Measurements from ENCODE around the gene VAV3. TPM values are rescaled to one million over a fixed set of nuclear protein-coding genes. Genes with fewer than 3 reads are reported as not detected.
"Not testable (repeated sequence)": the region's sequence is repeated elsewhere in the genome, so short reads cannot be mapped to it uniquely, and the experiment has no call there.

VAV3 gene
- total and polyA plus RNA-seq, 4 experiments from 2014 or later: 0.43 to 2.9 (median 1.8) TPM

DNA sequence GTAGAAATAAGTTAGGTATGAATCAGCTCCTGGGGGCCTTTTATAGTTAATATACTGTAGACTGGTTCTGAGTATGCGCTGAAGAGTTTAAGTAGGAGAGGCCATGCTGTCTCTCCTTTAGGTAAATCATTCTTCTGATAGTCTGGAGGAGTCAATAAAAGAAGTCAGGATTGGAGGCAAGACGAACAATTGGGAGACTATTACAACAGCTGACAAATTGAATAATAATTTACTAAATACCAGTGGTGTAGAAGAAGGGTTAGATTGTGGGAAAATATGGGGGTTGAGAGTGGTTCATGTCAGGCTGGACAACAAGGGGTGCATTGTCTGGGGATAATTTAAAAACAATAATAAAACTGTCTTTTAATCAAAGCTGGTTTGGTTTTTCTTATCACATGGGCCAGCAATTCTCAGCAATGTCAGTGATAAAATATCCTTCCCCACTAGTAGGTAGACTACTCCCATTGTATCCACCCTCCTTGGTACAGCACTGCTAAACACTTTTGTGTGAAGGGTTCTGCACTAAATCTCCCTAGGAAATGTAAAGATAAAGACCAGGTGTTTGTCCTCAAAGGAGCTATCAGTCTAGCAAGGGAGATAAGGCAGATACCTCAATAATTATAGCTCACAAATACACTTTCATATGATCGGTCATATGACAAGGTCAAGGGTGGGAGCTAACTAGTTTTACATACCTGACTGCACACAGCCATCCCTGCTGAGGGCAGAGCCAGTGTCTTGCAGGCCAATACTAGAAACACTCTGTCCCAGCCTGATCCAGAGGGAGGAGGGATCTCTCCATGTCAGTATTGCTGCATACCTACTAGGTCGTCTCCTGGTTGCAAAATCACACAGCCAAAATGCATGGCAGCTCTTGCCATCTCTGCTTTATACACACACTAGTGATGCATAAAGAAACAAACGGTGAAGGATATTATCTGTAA is 299.7 kb downstream of the VAV3 start:
- DNase-seq: no peak
- no peaks in the 10 kb centered on the region for H3K4me1 Mint-ChIP-seq
- Histone ChIP-seq H3K4me3 (ENCODE audit: low read length in 2 of 2) (no peak overlapping the region), H3K36me3 (ENCODE audit: insufficient read depth, low read length) (no peaks in the 10 kb centered on the region), H3K27me3 (ENCODE audit: insufficient read depth, low read length) (no peaks in the 10 kb centered on the region), H3K27ac (ENCODE audit: low read depth, low read length) (no peak overlapping the region), H3K4me1 (ENCODE audit: insufficient read depth, low read length) (no peaks in the 10 kb centered on the region), H3K9me3 (ENCODE audit: control insufficient read depth in 1 of 2, low read length in 2 of 2) (no peaks in the 10 kb centered on the region)
- no peak overlapping the region for H3K27ac Mint-ChIP-seq
- no peak overlapping the region for H3K4me3 Mint-ChIP-seq
- ChIA-PET CTCF (ENCODE audit: partially characterized antibody) (no interaction called here), POLR2A (ENCODE audit: partially characterized antibody) (no interaction called here)
- intact Hi-C loops (cut with micrococcal nuclease): no loop called here
- H3K36me3 Mint-ChIP-seq: no peaks in the 10 kb centered on the region
- H3K9me3 Mint-ChIP-seq: no peaks in the 10 kb centered on the region
- H3K27me3 Mint-ChIP-seq: no peaks in the 10 kb centered on the region

DNA sequence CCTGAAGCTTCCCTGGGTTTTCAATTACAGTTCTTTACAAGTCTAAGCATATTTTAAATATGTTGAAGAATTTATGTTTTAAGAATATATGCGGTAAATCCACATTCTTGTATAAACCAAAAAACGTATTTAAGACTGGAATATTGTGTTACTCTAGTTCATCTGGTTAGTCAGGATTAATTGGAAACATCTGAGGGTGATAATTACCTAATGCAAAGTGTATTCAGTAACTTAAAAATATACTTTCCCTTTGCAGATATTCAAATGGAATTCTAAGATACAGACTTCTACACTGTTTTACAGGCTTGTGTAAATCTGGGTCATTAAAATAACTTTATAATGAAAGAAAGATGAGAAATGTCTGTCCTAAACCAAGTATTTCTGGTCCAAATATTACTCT is 302.0 kb downstream of the VAV3 start:
- no peaks in the 10 kb centered on the region for H3K27me3 ChIP-seq (ENCODE audit: insufficient read depth, low read length)
- CTCF ChIA-PET (ENCODE audit: partially characterized antibody): no interaction called here
- H3K36me3 ChIP-seq (ENCODE audit: insufficient read depth, low read length): no peaks in the 10 kb centered on the region
- H3K9me3 Mint-ChIP-seq: no peaks in the 10 kb centered on the region
- H3K27ac Mint-ChIP-seq: no peak overlapping the region
- intact Hi-C loops (cut with micrococcal nuclease): no loop called here
- H3K27me3 Mint-ChIP-seq: no peaks in the 10 kb centered on the region
- H3K4me3 Mint-ChIP-seq: no peak overlapping the region
- DNase-seq: no peak
- H3K27ac ChIP-seq (ENCODE audit: low read depth, low read length): no peak overlapping the region
- H3K9me3 ChIP-seq (ENCODE audit: control insufficient read depth in 1 of 2, low read length in 2 of 2): no peaks in the 10 kb centered on the region
- no peaks in the 10 kb centered on the region for H3K4me1 Mint-ChIP-seq
- H3K36me3 Mint-ChIP-seq: no peaks in the 10 kb centered on the region
- H3K4me3 ChIP-seq (ENCODE audit: low read length in 2 of 2): no peak overlapping the region
- H3K4me1 ChIP-seq (ENCODE audit: insufficient read depth, low read length): no peaks in the 10 kb centered on the region
- POLR2A ChIA-PET (ENCODE audit: partially characterized antibody): no interaction called here

DNA sequence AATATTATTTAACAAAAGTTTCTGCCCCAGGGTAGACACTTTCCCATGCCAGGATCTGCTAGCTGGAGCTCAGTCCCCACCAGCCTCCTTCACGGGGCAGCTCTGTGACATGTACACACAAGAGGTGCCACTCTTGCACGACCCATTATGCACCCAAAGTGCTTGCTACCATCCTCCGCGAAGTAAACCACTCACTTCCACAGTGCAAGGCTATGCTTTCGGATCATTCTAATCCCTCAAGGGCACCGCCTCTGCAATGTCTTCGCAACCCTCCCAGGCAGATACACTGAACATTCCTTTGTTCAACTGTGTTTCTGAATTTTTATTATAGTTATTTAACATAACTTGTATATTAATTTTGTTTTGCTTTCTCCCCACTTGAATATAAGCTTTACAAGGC is 303.8 kb downstream of the VAV3 start:
- Mint-ChIP-seq H3K4me3 (no peak overlapping the region), H3K27me3 (no peaks in the 10 kb centered on the region), H3K4me1 (no peaks in the 10 kb centered on the region), H3K9me3 (no peaks in the 10 kb centered on the region), H3K36me3 (no peaks in the 10 kb centered on the region), H3K27ac (no peak overlapping the region)
- Histone ChIP-seq H3K27ac (ENCODE audit: low read depth, low read length) (no peak overlapping the region), H3K27me3 (ENCODE audit: insufficient read depth, low read length) (no peaks in the 10 kb centered on the region), H3K4me1 (ENCODE audit: insufficient read depth, low read length) (no peaks in the 10 kb centered on the region), H3K36me3 (ENCODE audit: insufficient read depth, low read length) (no peaks in the 10 kb centered on the region), H3K9me3 (ENCODE audit: control insufficient read depth in 1 of 2, low read length in 2 of 2) (no peaks in the 10 kb centered on the region), H3K4me3 (ENCODE audit: low read length in 2 of 2) (no peak overlapping the region)
- POLR2A ChIA-PET (ENCODE audit: partially characterized antibody): no interaction called here
- no peak for DNase-seq
- CTCF ChIA-PET (ENCODE audit: partially characterized antibody): no interaction called here
- intact Hi-C loops (cut with micrococcal nuclease): no loop called here

DNA sequence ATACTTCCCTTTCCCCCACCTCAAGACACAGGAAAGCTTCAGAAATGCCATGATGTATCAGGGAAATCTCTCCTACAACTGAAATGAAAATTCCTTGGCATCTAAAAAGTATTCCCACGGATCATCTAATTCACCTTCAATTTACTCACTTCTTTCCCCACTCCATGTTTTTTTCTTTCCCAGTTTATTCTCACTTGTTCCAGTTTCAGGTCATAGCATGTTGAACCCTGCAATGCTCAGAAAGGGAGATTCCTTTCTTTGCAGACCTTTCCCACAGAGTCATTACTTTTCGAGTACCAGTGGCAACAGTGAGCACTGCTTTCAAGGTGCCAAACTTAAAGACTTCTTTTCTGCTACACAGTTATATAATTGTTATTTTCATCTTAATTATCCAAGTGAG is 305.0 kb downstream of the VAV3 start:
- DNase-seq: no peak
- intact Hi-C loops (cut with micrococcal nuclease): no loop called here
- no peak overlapping the region for H3K4me3 ChIP-seq (ENCODE audit: low read length in 2 of 2)
- H3K4me3 Mint-ChIP-seq: no peak overlapping the region
- no peak overlapping the region for H3K27ac ChIP-seq (ENCODE audit: low read depth, low read length)
- no peaks in the 10 kb centered on the region for H3K4me1 Mint-ChIP-seq
- H3K4me1 ChIP-seq (ENCODE audit: insufficient read depth, low read length): no peaks in the 10 kb centered on the region
- ChIA-PET POLR2A (ENCODE audit: partially characterized antibody) (no interaction called here), CTCF (ENCODE audit: partially characterized antibody) (no interaction called here)
- no peaks in the 10 kb centered on the region for H3K27me3 ChIP-seq (ENCODE audit: insufficient read depth, low read length)
- H3K9me3 Mint-ChIP-seq: no peaks in the 10 kb centered on the region
- H3K36me3 ChIP-seq (ENCODE audit: insufficient read depth, low read length): no peaks in the 10 kb centered on the region
- no peak overlapping the region for H3K27ac Mint-ChIP-seq
- H3K36me3 Mint-ChIP-seq: no peaks in the 10 kb centered on the region
- H3K27me3 Mint-ChIP-seq: no peaks in the 10 kb centered on the region
- no peaks in the 10 kb centered on the region for H3K9me3 ChIP-seq (ENCODE audit: control insufficient read depth in 1 of 2, low read length in 2 of 2)

DNA sequence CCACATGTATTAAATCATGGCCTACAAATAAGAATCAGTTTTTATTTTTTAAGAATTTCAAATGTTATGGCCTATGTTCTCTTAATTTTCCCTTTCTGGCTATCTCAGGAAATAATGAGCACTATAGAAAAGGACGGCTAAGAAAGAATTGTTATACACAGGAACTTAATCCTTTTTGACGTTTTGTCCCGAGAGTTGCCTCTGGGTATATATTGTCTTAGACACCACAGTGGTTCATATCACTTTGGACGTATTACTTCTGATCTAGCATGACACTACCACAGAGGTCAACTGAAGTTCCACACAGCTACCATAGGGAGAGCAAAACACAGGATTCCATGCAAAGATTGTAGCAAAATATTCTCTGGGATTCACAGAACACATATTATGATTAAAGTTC is 307.6 kb downstream of the VAV3 start:
- H3K4me3 ChIP-seq (ENCODE audit: low read length in 2 of 2): no peak overlapping the region
- Mint-ChIP-seq H3K27me3 (no peaks in the 10 kb centered on the region), H3K4me3 (no peak overlapping the region), H3K27ac (no peak overlapping the region), H3K4me1 (no peaks in the 10 kb centered on the region), H3K9me3 (no peaks in the 10 kb centered on the region), H3K36me3 (no peaks in the 10 kb centered on the region)
- DNase-seq: no peak
- no peaks in the 10 kb centered on the region for H3K27me3 ChIP-seq (ENCODE audit: insufficient read depth, low read length)
- CTCF ChIA-PET (ENCODE audit: partially characterized antibody): no interaction called here
- H3K4me1 ChIP-seq (ENCODE audit: insufficient read depth, low read length): no peaks in the 10 kb centered on the region
- H3K27ac ChIP-seq (ENCODE audit: low read depth, low read length): no peak overlapping the region
- H3K9me3 ChIP-seq (ENCODE audit: control insufficient read depth in 1 of 2, low read length in 2 of 2): no peaks in the 10 kb centered on the region
- intact Hi-C loops (cut with micrococcal nuclease): no loop called here
- POLR2A ChIA-PET (ENCODE audit: partially characterized antibody): no interaction called here
- H3K36me3 ChIP-seq (ENCODE audit: insufficient read depth, low read length): no peaks in the 10 kb centered on the region

DNA sequence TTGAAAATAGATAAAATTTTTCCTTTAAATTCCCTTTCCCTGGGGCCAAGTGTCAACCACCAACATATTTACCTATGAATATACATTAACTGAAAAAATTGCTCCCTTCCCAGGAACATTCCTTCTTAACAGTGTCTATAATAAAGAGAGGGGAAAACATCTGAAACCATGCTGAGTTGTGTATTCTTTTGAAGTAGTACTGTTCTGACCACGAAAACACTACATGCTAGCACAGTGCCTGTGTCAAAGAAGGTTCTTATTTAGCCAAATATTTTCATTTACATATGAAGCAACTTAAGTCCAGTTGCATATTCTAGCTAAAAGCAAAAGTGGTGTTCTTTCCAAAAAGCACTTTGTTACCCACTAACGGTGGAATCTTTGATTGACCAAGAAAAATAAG is 311.2 kb downstream of the VAV3 start:
- H3K4me1 Mint-ChIP-seq: no peaks in the 10 kb centered on the region
- Histone ChIP-seq H3K9me3 (ENCODE audit: control insufficient read depth in 1 of 2, low read length in 2 of 2) (no peaks in the 10 kb centered on the region), H3K4me1 (ENCODE audit: insufficient read depth, low read length) (no peaks in the 10 kb centered on the region), H3K27ac (ENCODE audit: low read depth, low read length) (no peak overlapping the region), H3K27me3 (ENCODE audit: insufficient read depth, low read length) (no peaks in the 10 kb centered on the region), H3K4me3 (ENCODE audit: low read length in 2 of 2) (no peak overlapping the region), H3K36me3 (ENCODE audit: insufficient read depth, low read length) (no peaks in the 10 kb centered on the region)
- DNase-seq: no peak
- POLR2A ChIA-PET (ENCODE audit: partially characterized antibody): no interaction called here
- peaks cover 0 to 5% (median 0%) of the 10 kb centered on the region in 8 donors for H3K9me3 Mint-ChIP-seq
- CTCF ChIA-PET (ENCODE audit: partially characterized antibody): no interaction called here
- intact Hi-C loops (cut with micrococcal nuclease): no loop called here
- no peak overlapping the region for H3K4me3 Mint-ChIP-seq
- no peaks in the 10 kb centered on the region for H3K36me3 Mint-ChIP-seq
- no peak overlapping the region for H3K27ac Mint-ChIP-seq
- no peaks in the 10 kb centered on the region for H3K27me3 Mint-ChIP-seq

DNA sequence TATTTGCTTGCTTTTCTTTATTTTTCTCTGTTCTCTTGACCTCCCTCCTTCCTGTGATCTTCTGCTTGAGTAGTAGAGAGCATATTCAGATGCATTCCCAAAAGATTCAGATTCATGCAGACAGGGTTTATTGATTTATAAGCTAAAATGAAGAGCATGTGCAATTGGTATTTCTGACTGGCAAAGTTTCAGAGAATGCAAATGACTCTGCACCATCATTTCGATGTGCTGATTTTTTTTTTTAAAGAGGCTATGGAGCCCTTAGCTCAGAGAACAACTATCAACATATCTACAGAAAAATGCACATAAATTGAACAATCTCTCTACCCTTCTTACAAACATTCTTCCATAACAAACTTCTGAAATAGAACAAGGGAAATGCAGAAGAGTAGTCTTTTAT is 312.0 kb downstream of the VAV3 start:
- Histone ChIP-seq H3K4me3 (ENCODE audit: low read length in 2 of 2) (no peak overlapping the region), H3K27ac (ENCODE audit: low read depth, low read length) (no peak overlapping the region), H3K4me1 (ENCODE audit: insufficient read depth, low read length) (no peaks in the 10 kb centered on the region), H3K36me3 (ENCODE audit: insufficient read depth, low read length) (no peaks in the 10 kb centered on the region), H3K9me3 (ENCODE audit: control insufficient read depth in 1 of 2, low read length in 2 of 2) (no peaks in the 10 kb centered on the region), H3K27me3 (ENCODE audit: insufficient read depth, low read length) (no peaks in the 10 kb centered on the region)
- Mint-ChIP-seq H3K36me3 (no peaks in the 10 kb centered on the region), H3K4me1 (no peaks in the 10 kb centered on the region), H3K27me3 (no peaks in the 10 kb centered on the region), H3K4me3 (no peak overlapping the region), H3K9me3 (peaks cover 0 to 5% (median 0%) of the 10 kb centered on the region in 8 donors), H3K27ac (no peak overlapping the region)
- ChIA-PET CTCF (ENCODE audit: partially characterized antibody) (no interaction called here), POLR2A (ENCODE audit: partially characterized antibody) (no interaction called here)
- DNase-seq: no peak
- intact Hi-C loops (cut with micrococcal nuclease): no loop called here

DNA sequence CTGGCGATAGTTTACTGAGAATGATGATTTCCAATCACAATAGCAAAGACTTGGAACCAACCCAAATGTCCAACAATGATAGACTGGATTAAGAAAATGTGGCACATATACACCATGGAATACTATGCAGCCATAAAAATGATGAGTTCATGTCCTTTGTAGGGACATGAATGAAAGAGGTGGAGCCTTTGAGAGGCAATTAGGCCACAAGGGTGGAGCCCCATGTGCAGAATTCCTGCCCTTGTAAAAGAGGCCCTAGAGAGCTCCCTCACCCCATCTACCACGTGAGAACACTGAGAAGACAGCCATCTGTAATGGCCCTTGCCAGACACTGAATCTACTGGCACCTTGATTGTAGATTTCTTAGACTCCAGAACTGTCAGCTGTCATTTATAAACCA is 314.2 kb downstream of the VAV3 start:
- H3K27me3 ChIP-seq (ENCODE audit: insufficient read depth, low read length); H3K27ac Mint-ChIP-seq; POLR2A ChIA-PET (ENCODE audit: partially characterized antibody); H3K27me3 Mint-ChIP-seq; H3K9me3 Mint-ChIP-seq; intact Hi-C loops (cut with micrococcal nuclease); CTCF ChIA-PET (ENCODE audit: partially characterized antibody); H3K27ac ChIP-seq (ENCODE audit: low read depth, low read length); H3K4me1 Mint-ChIP-seq; H3K9me3 ChIP-seq (ENCODE audit: control insufficient read depth in 1 of 2, low read length in 2 of 2); H3K36me3 Mint-ChIP-seq; H3K4me3 Mint-ChIP-seq; DNase-seq; H3K4me3 ChIP-seq (ENCODE audit: low read length in 2 of 2); H3K36me3 ChIP-seq (ENCODE audit: insufficient read depth, low read length); H3K4me1 ChIP-seq (ENCODE audit: insufficient read depth, low read length): not testable (repeated sequence)

Data from CD4-positive, alpha-beta memory T cell (primary cell).